ENCODE measurements around the gene DENND6B. TPM values are rescaled to one million over a fixed set of nuclear protein-coding genes. Genes with fewer than 3 reads are reported as not detected.

The DENND6B gene
- total RNA-seq, 1 experiment from 2014 or later = 11.0 TPM

DNA sequence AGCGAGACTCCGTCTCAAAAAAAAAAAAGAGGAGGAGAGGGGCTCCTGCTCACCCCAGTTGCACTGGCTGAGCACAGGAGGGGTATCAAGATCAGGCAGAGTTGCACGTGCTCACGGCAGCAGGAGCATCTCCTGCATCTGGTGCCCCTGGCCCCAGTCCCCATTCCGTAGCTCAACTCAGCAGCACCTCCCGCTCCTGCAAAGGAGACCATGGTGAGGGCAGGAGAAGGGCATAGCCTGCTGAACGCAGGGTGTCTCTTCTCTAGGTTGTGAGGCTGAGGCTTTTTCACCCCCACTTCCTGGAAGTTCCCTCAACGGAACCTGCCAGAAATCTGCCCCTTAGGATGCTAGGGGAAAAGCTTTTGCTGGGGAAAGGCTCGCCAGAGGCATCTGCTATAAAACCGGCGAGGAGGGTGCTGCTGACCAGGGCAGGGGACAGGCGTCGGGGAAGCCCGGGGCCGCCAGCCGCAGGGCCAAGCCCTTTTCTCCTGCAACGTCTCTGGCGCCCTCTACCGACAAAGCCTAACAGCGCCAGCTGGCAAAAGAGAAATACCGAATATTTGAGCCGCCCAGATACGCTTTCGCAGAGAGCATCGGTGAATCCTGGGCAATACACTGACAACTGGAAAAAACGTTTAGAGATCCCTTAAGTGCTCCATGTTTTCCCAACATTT, 15.3 kb upstream of the DENND6B start:
- ATAC-seq = peak; percentile 78
- no TSS peak for BruUV-seq (replicated peaks)
- Histone ChIP-seq H3K4me2 (ENCODE audit: low read length) (peak overlapping the region; percentile 93), H3K27ac (ENCODE audit: low read depth, low read length) (peak overlapping the region; percentile 87), H3K9me3 (ENCODE audit: control insufficient read depth in 1 of 2, insufficient read depth in 1 of 2, low read depth in 1 of 2, low read length in 2 of 2) (peaks cover 0 to 20% of the 10 kb centered on the region in 2 experiments; a peak in 1 of 4 replicates), H3K4me1 (ENCODE audit: control insufficient read depth in 1 of 2, insufficient read depth in 2 of 2, low read length in 2 of 2) (peaks cover 4 to 12% of the 10 kb centered on the region in 2 experiments), H2AFZ (ENCODE audit: low read depth, low read length, poor library complexity, severe bottlenecking) (no peak overlapping the region), H3K36me3 (ENCODE audit: control insufficient read depth in 1 of 2, insufficient read depth in 2 of 2, low read length in 2 of 2) (no peaks in the 10 kb centered on the region; a peak in 1 of 4 replicates), H3K27me3 (ENCODE audit: insufficient read depth, low read length) (no peaks in the 10 kb centered on the region), H3K4me3 (replicated peaks in 1 of 2; ENCODE audit: low read depth in 1 of 2, low read length in 2 of 2) (peak overlapping the region; percentile 57 to 73), H4K20me1 (ENCODE audit: insufficient read depth) (no peaks in the 10 kb centered on the region), H3K9me2 (ENCODE audit: insufficient read depth) (no peaks in the 10 kb centered on the region), H3K79me2 (ENCODE audit: insufficient read depth, low read length) (peaks cover 16% of the 10 kb centered on the region), H3K9ac (ENCODE audit: low read length) (peak overlapping the region; percentile 90)
- RAD21 ChIA-PET (ENCODE audit: low non-redundant PET in 1 of 2, low total read pairs in 2 of 2, uncharacterized antibody in 2 of 2, unreplicated experiment in 2 of 2) = interaction anchor here (1.1 to 1.4 kb wide), 2 partner anchors 79 to 89 kb away, joined by 4 to 5 read pairs; no protein-coding TSS in a partner anchor
- CTCF ChIA-PET = interaction anchor here (0.7 to 2.7 kb wide), 8 partner anchors 11 to 91 kb away, joined by 3 to 17 read pairs (median 4); partner anchors contain the start of gene HDAC10
- intact Hi-C loops (cut with micrococcal nuclease) = loop anchor here (1.0 kb wide), 3 partner anchors 68 to 101 kb away; no protein-coding TSS in a partner anchor
- peak; percentile 70 for DNase-seq (ENCODE audit: low read depth, low spot score)
- TF ChIP-seq CBX3 (IDR thresholded peaks at IDR 0.05; ENCODE audit: low read depth) (0 out of 2 replicates have a peak, but pooled peaks have one; percentile 11), SP1 (IDR thresholded peaks at IDR 0.05; ENCODE audit: low read depth) (no peak), RAD21 (IDR thresholded peaks at IDR 0.05; ENCODE audit: low read depth) (peak; percentile 96)
- TF ChIP-seq, protein P1, sequence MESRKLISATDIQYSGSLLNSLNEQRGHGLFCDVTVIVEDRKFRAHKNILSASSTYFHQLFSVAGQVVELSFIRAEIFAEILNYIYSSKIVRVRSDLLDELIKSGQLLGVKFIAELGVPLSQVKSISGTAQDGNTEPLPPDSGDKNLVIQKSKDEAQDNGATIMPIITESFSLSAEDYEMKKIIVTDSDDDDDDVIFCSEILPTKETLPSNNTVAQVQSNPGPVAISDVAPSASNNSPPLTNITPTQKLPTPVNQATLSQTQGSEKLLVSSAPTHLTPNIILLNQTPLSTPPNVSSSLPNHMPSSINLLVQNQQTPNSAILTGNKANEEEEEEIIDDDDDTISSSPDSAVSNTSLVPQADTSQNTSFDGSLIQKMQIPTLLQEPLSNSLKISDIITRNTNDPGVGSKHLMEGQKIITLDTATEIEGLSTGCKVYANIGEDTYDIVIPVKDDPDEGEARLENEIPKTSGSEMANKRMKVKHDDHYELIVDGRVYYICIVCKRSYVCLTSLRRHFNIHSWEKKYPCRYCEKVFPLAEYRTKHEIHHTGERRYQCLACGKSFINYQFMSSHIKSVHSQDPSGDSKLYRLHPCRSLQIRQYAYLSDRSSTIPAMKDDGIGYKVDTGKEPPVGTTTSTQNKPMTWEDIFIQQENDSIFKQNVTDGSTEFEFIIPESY (IDR thresholded peaks at IDR 0.05; ENCODE audit: extremely low read depth, insufficient replicate concordance, low read length) = no peak
- TF ChIP-seq, protein P2, sequence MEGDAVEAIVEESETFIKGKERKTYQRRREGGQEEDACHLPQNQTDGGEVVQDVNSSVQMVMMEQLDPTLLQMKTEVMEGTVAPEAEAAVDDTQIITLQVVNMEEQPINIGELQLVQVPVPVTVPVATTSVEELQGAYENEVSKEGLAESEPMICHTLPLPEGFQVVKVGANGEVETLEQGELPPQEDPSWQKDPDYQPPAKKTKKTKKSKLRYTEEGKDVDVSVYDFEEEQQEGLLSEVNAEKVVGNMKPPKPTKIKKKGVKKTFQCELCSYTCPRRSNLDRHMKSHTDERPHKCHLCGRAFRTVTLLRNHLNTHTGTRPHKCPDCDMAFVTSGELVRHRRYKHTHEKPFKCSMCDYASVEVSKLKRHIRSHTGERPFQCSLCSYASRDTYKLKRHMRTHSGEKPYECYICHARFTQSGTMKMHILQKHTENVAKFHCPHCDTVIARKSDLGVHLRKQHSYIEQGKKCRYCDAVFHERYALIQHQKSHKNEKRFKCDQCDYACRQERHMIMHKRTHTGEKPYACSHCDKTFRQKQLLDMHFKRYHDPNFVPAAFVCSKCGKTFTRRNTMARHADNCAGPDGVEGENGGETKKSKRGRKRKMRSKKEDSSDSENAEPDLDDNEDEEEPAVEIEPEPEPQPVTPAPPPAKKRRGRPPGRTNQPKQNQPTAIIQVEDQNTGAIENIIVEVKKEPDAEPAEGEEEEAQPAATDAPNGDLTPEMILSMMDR (IDR thresholded peaks at IDR 0.05 in 2 of 3, conservative IDR thresholded peaks at IDR 0.05 in 1 of 3; ENCODE audit: borderline replicate concordance in 1 of 3, insufficient read depth in 1 of 3, low read depth in 2 of 3, low read length in 2 of 3) = peak; percentile 94 to 97 (median 95)
- POLR2A ChIA-PET = no interaction called here
